ENCODE results near the gene GAN. TPM values are rescaled to one million over a fixed set of nuclear protein-coding genes. Genes with fewer than 3 reads are reported as not detected.

Gene GAN
- total RNA-seq, 2 experiments from 2014 or later: 4.5 to 4.7 TPM

DNA sequence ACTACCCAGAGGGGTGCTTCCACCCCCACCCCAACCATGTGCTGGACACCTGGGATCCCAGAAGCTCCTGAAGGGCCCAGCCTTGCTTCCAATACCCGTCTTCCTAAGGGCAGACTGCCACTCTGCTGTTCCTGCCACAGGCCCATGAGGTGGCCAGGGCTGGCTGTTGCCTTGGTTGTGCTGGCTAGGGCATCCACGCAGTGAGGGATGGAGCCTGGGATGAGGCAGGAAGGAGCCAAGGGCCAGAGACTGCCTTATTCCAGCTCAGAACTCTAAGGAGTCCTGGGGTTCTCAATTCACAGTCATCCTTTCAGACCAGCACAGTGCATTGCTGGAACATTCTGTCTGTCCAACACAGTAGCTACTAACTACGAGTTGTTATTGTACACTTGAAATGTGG, 38.4 kb upstream of the GAN start:
- Mint-ChIP-seq H3K27me3 (peaks cover 6% of the 10 kb centered on the region), H3K27ac (no peak overlapping the region), H3K36me3 (ENCODE audit: low read depth) (no peaks in the 10 kb centered on the region), H3K4me3 (no peak overlapping the region), H3K9me3 (no peaks in the 10 kb centered on the region), H3K4me1 (ENCODE audit: low read depth) (no peaks in the 10 kb centered on the region)
- Histone ChIP-seq H3K9me3 (ENCODE audit: control insufficient read depth in 1 of 2, insufficient read depth in 1 of 2, low read length in 2 of 2) (no peaks in the 10 kb centered on the region), H3K27ac (ENCODE audit: low read depth in 1 of 2, low read length in 2 of 2) (no peak overlapping the region), H3K4me3 (ENCODE audit: low read length) (no peak overlapping the region), H3K36me3 (ENCODE audit: insufficient read depth, low read length) (no peaks in the 10 kb centered on the region), H3K4me1 (ENCODE audit: insufficient read depth, low read length) (no peaks in the 10 kb centered on the region), H3K27me3 (ENCODE audit: control insufficient read depth in 1 of 2, insufficient read depth in 2 of 2, low read length in 2 of 2) (no peaks in the 10 kb centered on the region)
- ATAC-seq (ENCODE audit: poor library complexity): no peak
- TF ChIP-seq, protein P1, sequence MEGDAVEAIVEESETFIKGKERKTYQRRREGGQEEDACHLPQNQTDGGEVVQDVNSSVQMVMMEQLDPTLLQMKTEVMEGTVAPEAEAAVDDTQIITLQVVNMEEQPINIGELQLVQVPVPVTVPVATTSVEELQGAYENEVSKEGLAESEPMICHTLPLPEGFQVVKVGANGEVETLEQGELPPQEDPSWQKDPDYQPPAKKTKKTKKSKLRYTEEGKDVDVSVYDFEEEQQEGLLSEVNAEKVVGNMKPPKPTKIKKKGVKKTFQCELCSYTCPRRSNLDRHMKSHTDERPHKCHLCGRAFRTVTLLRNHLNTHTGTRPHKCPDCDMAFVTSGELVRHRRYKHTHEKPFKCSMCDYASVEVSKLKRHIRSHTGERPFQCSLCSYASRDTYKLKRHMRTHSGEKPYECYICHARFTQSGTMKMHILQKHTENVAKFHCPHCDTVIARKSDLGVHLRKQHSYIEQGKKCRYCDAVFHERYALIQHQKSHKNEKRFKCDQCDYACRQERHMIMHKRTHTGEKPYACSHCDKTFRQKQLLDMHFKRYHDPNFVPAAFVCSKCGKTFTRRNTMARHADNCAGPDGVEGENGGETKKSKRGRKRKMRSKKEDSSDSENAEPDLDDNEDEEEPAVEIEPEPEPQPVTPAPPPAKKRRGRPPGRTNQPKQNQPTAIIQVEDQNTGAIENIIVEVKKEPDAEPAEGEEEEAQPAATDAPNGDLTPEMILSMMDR (IDR thresholded peaks at IDR 0.05): no peak
- ChIA-PET POLR2A (no interaction called here), CTCF (interaction anchor here (0.5 kb wide), 1 partner anchor 49 kb away, joined by 4 read pairs; no protein-coding TSS in a partner anchor)
- DNase-seq: no peak
- intact Hi-C loops (cut with DNase I, micrococcal nuclease): no loop called here

DNA sequence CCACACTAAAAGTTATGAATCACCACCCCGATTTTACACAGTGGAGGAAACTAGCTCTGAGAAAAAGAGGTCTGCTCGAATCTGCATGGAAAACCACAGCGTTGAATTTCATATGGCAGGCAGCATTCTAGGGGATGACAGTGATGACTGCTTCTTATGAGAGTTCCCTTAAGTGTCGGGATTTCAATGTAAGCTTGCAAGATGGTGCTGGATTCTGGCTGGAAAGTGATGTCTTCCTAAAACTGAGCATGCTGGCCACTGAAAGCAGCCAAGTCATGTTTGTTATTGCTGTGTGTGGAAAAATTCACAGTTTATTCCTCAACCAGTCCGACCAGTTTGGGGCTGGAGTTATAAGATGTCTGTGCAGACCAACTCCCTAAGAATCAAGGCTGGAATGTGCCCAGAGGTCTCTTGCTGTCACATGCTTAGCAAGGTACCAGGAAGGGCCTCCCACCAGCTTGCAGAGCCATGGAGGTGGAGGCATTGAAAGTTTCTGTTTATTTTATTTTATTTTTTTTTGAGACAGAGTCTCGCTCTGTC, 37.2 kb upstream of the GAN start:
- Mint-ChIP-seq H3K9me3 (no peaks in the 10 kb centered on the region), H3K36me3 (ENCODE audit: low read depth) (no peaks in the 10 kb centered on the region), H3K4me1 (ENCODE audit: low read depth) (no peaks in the 10 kb centered on the region), H3K27me3 (peaks cover 6% of the 10 kb centered on the region), H3K4me3 (no peak overlapping the region), H3K27ac (no peak overlapping the region)
- POLR2A ChIA-PET: no interaction called here
- CTCF ChIA-PET: no interaction called here
- intact Hi-C loops (cut with DNase I, micrococcal nuclease): no loop called here
- no peak for DNase-seq
- no peaks in the 10 kb centered on the region for H3K27me3 ChIP-seq (ENCODE audit: control insufficient read depth in 1 of 2, insufficient read depth in 2 of 2, low read length in 2 of 2)
- no peaks in the 10 kb centered on the region for H3K36me3 ChIP-seq (ENCODE audit: insufficient read depth, low read length)
- H3K9me3 ChIP-seq (ENCODE audit: control insufficient read depth in 1 of 2, insufficient read depth in 1 of 2, low read length in 2 of 2): no peaks in the 10 kb centered on the region
- no peak overlapping the region for H3K4me3 ChIP-seq (ENCODE audit: low read length)
- TF ChIP-seq, protein P1 (IDR thresholded peaks at IDR 0.05): no peak
- H3K27ac ChIP-seq (ENCODE audit: low read depth in 1 of 2, low read length in 2 of 2): no peak overlapping the region
- no peaks in the 10 kb centered on the region for H3K4me1 ChIP-seq (ENCODE audit: insufficient read depth, low read length)
- no peak for ATAC-seq (ENCODE audit: poor library complexity)

DNA sequence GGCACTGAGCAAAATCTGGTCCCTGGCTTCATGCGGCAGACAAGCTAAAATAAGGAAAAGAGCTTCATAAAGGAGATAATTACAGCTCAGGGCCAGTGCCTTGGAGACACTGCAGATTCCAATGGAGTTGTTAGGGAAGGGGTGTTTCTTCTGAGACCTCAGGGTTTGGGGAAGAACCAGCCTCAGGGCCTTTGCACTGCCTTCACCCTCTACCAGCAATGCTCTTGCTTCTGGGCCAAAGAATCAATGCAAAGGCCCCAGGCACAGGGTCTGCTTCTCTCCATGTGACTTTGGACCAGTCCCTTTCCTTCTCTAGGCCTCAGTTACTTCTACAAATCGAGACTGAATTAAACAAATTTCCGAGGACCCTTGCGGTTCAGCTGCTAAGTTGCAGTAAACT, 36.2 kb upstream of the GAN start:
- POLR2A ChIA-PET: no interaction called here
- TF ChIP-seq, protein P1 (IDR thresholded peaks at IDR 0.05): no peak
- H3K4me3 Mint-ChIP-seq: no peak overlapping the region
- Histone ChIP-seq H3K9me3 (ENCODE audit: control insufficient read depth in 1 of 2, insufficient read depth in 1 of 2, low read length in 2 of 2) (no peaks in the 10 kb centered on the region), H3K27ac (ENCODE audit: low read depth in 1 of 2, low read length in 2 of 2) (no peak overlapping the region), H3K4me3 (ENCODE audit: low read length) (no peak overlapping the region), H3K27me3 (ENCODE audit: control insufficient read depth in 1 of 2, insufficient read depth in 2 of 2, low read length in 2 of 2) (no peaks in the 10 kb centered on the region), H3K36me3 (ENCODE audit: insufficient read depth, low read length) (no peaks in the 10 kb centered on the region), H3K4me1 (ENCODE audit: insufficient read depth, low read length) (no peaks in the 10 kb centered on the region)
- no peaks in the 10 kb centered on the region for H3K36me3 Mint-ChIP-seq (ENCODE audit: low read depth)
- H3K4me1 Mint-ChIP-seq (ENCODE audit: low read depth): no peaks in the 10 kb centered on the region
- intact Hi-C loops (cut with DNase I, micrococcal nuclease): no loop called here
- ATAC-seq (ENCODE audit: poor library complexity) (no peak), DNase-seq (no peak)
- CTCF ChIA-PET: no interaction called here
- no peak overlapping the region for H3K27ac Mint-ChIP-seq
- no peaks in the 10 kb centered on the region for H3K9me3 Mint-ChIP-seq
- peaks cover 4% of the 10 kb centered on the region for H3K27me3 Mint-ChIP-seq
